Germinal center (tissue), 1 donor: ENCODE results near the gene VSIG10L2.
A peak's percentile ranks its signal among the peaks of the same experiment; 100 is the strongest.
"Not testable (repeated sequence)": the region's sequence is repeated elsewhere in the genome, so short reads cannot be mapped to it uniquely, and the experiment has no call there.

ENCODE experiments used
- DNase-seq: peaks from one replicate; pipeline ENCODE4 v3.0.0; 2012; ENCODE audit warnings: mixed read lengths, low spot score

Gene VSIG10L2

GRCh38 chr11:125945797-125946520 is at the start of gene VSIG10L2:
TSS of gene VSIG10L2 (plus strand) at chr11:125946044. CDS start at chr11:125946056, 12 bp downstream.
- DNase-seq = no peak

GRCh38 chr11:125901872-125902271 is 44.0 kb upstream of the VSIG10L2 start:
- DNase-seq = no peak

GRCh38 chr11:125902277-125902926 is 43.4 kb upstream of the VSIG10L2 start:
- no peak for DNase-seq

GRCh38 chr11:125902927-125903710 is 42.7 kb upstream of the VSIG10L2 start, which contains the start of gene PUS3:
TSS of gene PUS3 (minus strand) at chr11:125903206. CDS start at chr11:125896284, 6,922 bp downstream.
- DNase-seq = peak; percentile 86

GRCh38 chr11:125903711-125904659 is 41.9 kb upstream of the VSIG10L2 start, which contains the start of gene DDX25:
TSS of gene DDX25 (plus strand) at chr11:125904508. CDS start at chr11:125904518, 10 bp downstream.
- peak; percentile 6 for DNase-seq

GRCh38 chr11:125904678-125905077 is 41.2 kb upstream of the VSIG10L2 start:
- no peak for DNase-seq

GRCh38 chr11:125910226-125910849 is 35.5 kb upstream of the VSIG10L2 start:
- DNase-seq = no peak

GRCh38 chr11:125914601-125915000 is 31.2 kb upstream of the VSIG10L2 start:
- not testable (repeated sequence) for DNase-seq

- DNase-seq = no peak
Measured at GRCh38 chr11:125916683-125917347, 29.0 kb upstream of the VSIG10L2 start.

GRCh38 chr11:125918140-125918840 is 27.6 kb upstream of the VSIG10L2 start:
- DNase-seq = no peak

- DNase-seq = no peak
Measured at GRCh38 chr11:125921042-125921441, 24.8 kb upstream of the VSIG10L2 start.

- DNase-seq = no peak
Measured at GRCh38 chr11:125922156-125922555, 23.7 kb upstream of the VSIG10L2 start.

- peak; percentile 57 for DNase-seq
Measured at GRCh38 chr11:125923012-125923579, 22.7 kb upstream of the VSIG10L2 start.

GRCh38 chr11:125923633-125924032 is 22.2 kb upstream of the VSIG10L2 start:
- no peak for DNase-seq

- no peak for DNase-seq
Measured at GRCh38 chr11:125924384-125925007, 21.3 kb upstream of the VSIG10L2 start.

- DNase-seq = no peak
Measured at GRCh38 chr11:125925247-125925740, 20.6 kb upstream of the VSIG10L2 start.

- DNase-seq = no peak
Measured at GRCh38 chr11:125925804-125926203, 20.0 kb upstream of the VSIG10L2 start.

GRCh38 chr11:125926682-125927081 is 19.2 kb upstream of the VSIG10L2 start:
- DNase-seq = no peak
